ENCODE results near the gene IGSF21. TPM values are rescaled to one million over a fixed set of nuclear protein-coding genes. Genes with fewer than 3 reads are reported as not detected.
A peak's percentile ranks its signal among the peaks of the same experiment; 100 is the strongest.

The IGSF21 gene
- total RNA-seq (1 to 10 TPM in 3 of 9 donors, under 1 TPM in 6; 0.54 to 2.2 (median 0.97) TPM), polyA plus RNA-seq (under 1 TPM in 1 of 2 donors, not detected in 1; 0.90 TPM)
- long read RNA-seq, donor 1, partial matches to known transcripts, result 0 of 1 reads
- long read RNA-seq, donor 1, other reads (novel, unspliced or antisense), result 0 of 1 reads
- long read RNA-seq, donor 2, result 0 reads
- long read RNA-seq, donor 3, partial matches to known transcripts, result 0 of 2 reads
- long read RNA-seq, donor 3, other reads (novel, unspliced or antisense), result 0 of 2 reads

- intact Hi-C loops (cut with DNase I), result loop anchor here in 4 of 10 donors (10.0 kb wide), 3 partner anchors 443 to 613 kb away; no protein-coding TSS in a partner anchor
- H3K27me3 ChIP-seq, result peaks cover 33 to 82% (median 65%) of the 10 kb centered on the region in 9 donors
- ATAC-seq (no peak), DNase-seq (no peak)
- WGBS, 4 donors, result 1 to 2% (median 1%) methylated on average over 63 to 108 of the region's 108 CpGs
- peaks cover 0 to 41% (median 11%) of the 10 kb centered on the region in 12 donors for H3K4me1 ChIP-seq
- no peaks in the 10 kb centered on the region for H3K36me3 ChIP-seq
- H3K9me3 ChIP-seq, result no peaks in the 10 kb centered on the region
- peak within 1 kb of the TSS in 9 of 12 donors; percentile 9 to 43 (median 28) for H3K4me3 ChIP-seq
- H3K27ac ChIP-seq, result no peak within 1 kb of the TSS
- no peak for TF ChIP-seq POLR2A (IDR thresholded peaks at IDR 0.05)
- no peak for TF ChIP-seq CTCF (IDR thresholded peaks at IDR 0.05)
Measured at GRCh38 chr1:18107369-18108298, at the start of gene IGSF21. TSS of gene IGSF21 (plus strand) at chr1:18107798. CDS start at chr1:18108129, 331 bp downstream.

GRCh38 chr1:18058206-18058921 is 49.2 kb upstream of the IGSF21 start:
- TF ChIP-seq CTCF (IDR thresholded peaks at IDR 0.05), result no peak
- TF ChIP-seq POLR2A (IDR thresholded peaks at IDR 0.05), result peak in 1 of 2 donors; percentile 1
- intact Hi-C loops (cut with DNase I), result no loop called here

GRCh38 chr1:18058981-18059605 is 48.5 kb upstream of the IGSF21 start:
- TF ChIP-seq POLR2A (IDR thresholded peaks at IDR 0.05) (no peak), CTCF (IDR thresholded peaks at IDR 0.05) (no peak)

More at GRCh38 chr1:18058206-18058921, 49.2 kb upstream of the IGSF21 start:
- 62 to 69% (median 66%) methylated on average over 16 of the region's 16 CpGs for WGBS, 4 donors
- Histone ChIP-seq H3K27me3 (peaks cover 0 to 52% (median 4%) of the 10 kb centered on the region in 9 donors), H3K27ac (no peak overlapping the region), H3K36me3 (no peaks in the 10 kb centered on the region), H3K4me3 (no peak overlapping the region), H3K9me3 (no peaks in the 10 kb centered on the region), H3K4me1 (no peaks in the 10 kb centered on the region)
- ATAC-seq, result no peak
- no peak for DNase-seq

More at GRCh38 chr1:18058981-18059605, 48.5 kb upstream of the IGSF21 start:
- no peaks in the 10 kb centered on the region for H3K36me3 ChIP-seq
- intact Hi-C loops (cut with DNase I), result no loop called here
- ATAC-seq (peak in 1 of 4 donors; percentile 31), DNase-seq (no peak)
- H3K27me3 ChIP-seq, result peaks cover 0 to 46% (median 4%) of the 10 kb centered on the region in 9 donors
- 73 to 78% (median 74%) methylated on average over 7 of the region's 7 CpGs for WGBS, 4 donors
- no peak overlapping the region for H3K4me3 ChIP-seq
- no peaks in the 10 kb centered on the region for H3K4me1 ChIP-seq
- no peak overlapping the region for H3K27ac ChIP-seq
- H3K9me3 ChIP-seq, result no peaks in the 10 kb centered on the region
